Heart left ventricle (tissue), 16 donors: ENCODE results near the gene PALLD. TPM values are rescaled to one million over a fixed set of nuclear protein-coding genes. Genes with fewer than 3 reads are reported as not detected.
"Not testable (repeated sequence)": the region's sequence is repeated elsewhere in the genome, so short reads cannot be mapped to it uniquely, and the experiment has no call there.

ENCODE experiments used
- ATAC-seq, 4 donors: fragments of 200-7000 bp; cut with Tn5 transposase; one replicate each; pipeline ENCODE4 v1.9.1; 2020 to 2022; ENCODE audit warnings: moderate library complexity in 4 of 4, mild to moderate bottlenecking in 3 of 4, moderate number of reproducible peaks in 1 of 4
- DNase-seq, 5 donors: peaks; one replicate each; pipeline ENCODE4 v3.0.0-alpha.2; 2020
- H3K27ac ChIP-seq, 12 donors: fragments of 200-600 bp; sonication (generic) in 4 of 12; one replicate each; pipeline versions ENCODE4 v1.5.0 to v1.8.0; 2016 to 2022; ENCODE audit warnings: mild to moderate bottlenecking in 2 of 12
- H3K27me3 ChIP-seq, 9 donors: fragments of 200-600 bp; sonication (generic) in 2 of 9; one replicate each; pipeline versions ENCODE4 v1.5.1 to v1.8.0; 2016 to 2022; ENCODE audit warnings: mild to moderate bottlenecking in 3 of 9
- H3K36me3 ChIP-seq, 9 donors: fragments of 200-600 bp; sonication (generic) in 2 of 9; one replicate each; pipeline versions ENCODE4 v1.5.0 to v1.8.0; 2018 to 2022; ENCODE audit warnings: mild to moderate bottlenecking in 2 of 9
- H3K4me1 ChIP-seq, 12 donors: fragments of 200-600 bp; sonication (generic) in 4 of 12; one replicate each; pipeline versions ENCODE4 v1.5.0 to v1.8.0; 2016 to 2022; ENCODE audit warnings: mild to moderate bottlenecking in 3 of 12
- H3K4me3 ChIP-seq, 12 donors: fragments of 200-600 bp; sonication (generic) in 4 of 12; one replicate each; pipeline versions ENCODE4 v1.5.0 to v1.8.0; 2017 to 2022; ENCODE audit warnings: mild to moderate bottlenecking in 9 of 12, moderate library complexity in 4 of 12
- H3K9me3 ChIP-seq, 12 donors: fragments of 200-600 bp; sonication (generic) in 4 of 12; one replicate each; pipeline versions ENCODE4 v1.5.0 to v1.8.0; 2016 to 2022; ENCODE audit warnings: mild to moderate bottlenecking in 1 of 12
- CTCF ChIP-seq, 12 donors: fragments of 200-600 bp; sonication (generic) in 4 of 12; IDR thresholded peaks; one replicate each; pipeline versions ENCODE4 v1.5.0 to v1.8.0; 2018 to 2022; ENCODE audit warnings: antibody characterized with exemption in 12 of 12, mild to moderate bottlenecking in 5 of 12
- POLR2A ChIP-seq, 2 donors: fragments of 450-650 bp; IDR thresholded peaks; one replicate each; pipeline ENCODE4 v1.6.1; 2017; ENCODE audit warnings: antibody characterized with exemption in 2 of 2, mild to moderate bottlenecking in 2 of 2, moderate library complexity in 2 of 2
- WGBS, 4 donors: extraction: QIAGEN DNeasy Blood & Tissue Kit in 2 of 4; methylation state at CpG; one replicate each; pipeline versions ENCODE4 v1.1.5 to v1.1.7; 2013 to 2018; 5-methylcytosine and 5-hydroxymethylcytosine counted together
- intact Hi-C, 10 donors: fragments of 100-400 bp; cut with DNase I; formaldehyde crosslinking; loops; one replicate each; pipeline versions ENCODE4 v1.11.1 to v1.14.2; 2022
- polyA plus RNA-seq, 2 donors: library from polyadenylated mRNA; stranded (reverse); fragments of 200-250 nt; gene quantifications; one replicate each; pipeline ENCODE4 v1.2.3, GENCODE V29; 2013
- total RNA-seq, 9 donors: library from RNA; depleted of rRNA in 2 of 9; stranded (reverse); fragments of >200 nt in 2 of 9; fragmentation: NEBNext Ultra II Directional in 3 of 9; extraction: Animal tissue kit (Norgen Biotek cat#: 25700) in 3 of 9; gene quantifications; one replicate each; pipeline versions ENCODE4 v1.1.0 to v1.2.4, GENCODE V29; 2016 to 2023
- donor health status: ischemic (EF 13 %, LVEDD 7.1; RV severe dilation, severe dysfunction).
- donor health status: healthy with polysubstance abuse.
- donor health status: DM: no; HTN: yes; CAD: no.
- donor health status: DM: no; HTN: no; CAD: no.
- donor health status: ischemic (EF 25% LVEDD 6.9; RV normal size, moderate dysfunction).
- donor health status: ischemic (EF 25% LVEDD 5.7; RV mildly dilated, moderate dysfunction).
- donor health status: healthy.
- donor health status: DM: yes; HTN: yes; CAD: no.
- donor health status: ischemic (EF 35%, LVEDD 5.7; RV mildly dilated, moderate dysfunction).
- donor health status: nonischemic (EF 11% LVEDD 7.7; RV severe dilation, severe dysfunction).
- donor health status: DM: yes; HTN: yes; CAD: no.
- donor health status: PGD.
- donor health status: ischemic (EF 29% LVEDD 5.4; RV normal size, mild dysfunction).
- donor health status: nonischemic (EF 23%, LVEDD 6.1; RV moderate dilation, normal function).

PALLD gene
- total and polyA plus RNA-seq, 11 donors = 193 to 1,428 (median 1,015) TPM

- intact Hi-C loops = no loop called here
- Histone ChIP-seq H3K4me3 (no peak overlapping the region), H3K4me1 (no peaks in the 10 kb centered on the region), H3K27ac (peak overlapping the region in 1 of 12 donors; percentile 33), H3K9me3 (peaks cover 0 to 49% (median 15%) of the 10 kb centered on the region in 12 donors), H3K27me3 (no peaks in the 10 kb centered on the region), H3K36me3 (peaks cover 0 to 43% (median 29%) of the 10 kb centered on the region in 9 donors)
- ATAC-seq = peak; percentile 34 to 72 (median 49)
- no peak for TF ChIP-seq CTCF (IDR thresholded peaks at IDR 0.05)
- TF ChIP-seq POLR2A (IDR thresholded peaks at IDR 0.05) = no peak
- DNase-seq = peak in 1 of 5 donors; percentile 33
Observed at GRCh38 chr4:168931215-168931650, 434.4 kb downstream of the PALLD start.

- TF ChIP-seq POLR2A (IDR thresholded peaks at IDR 0.05) (no peak), CTCF (IDR thresholded peaks at IDR 0.05) (no peak)
- no peak for ATAC-seq
- intact Hi-C loops = no loop called here
Observed at GRCh38 chr4:168932138-168932537, 435.3 kb downstream of the PALLD start.

GRCh38 chr4:168933423-168933822 lies 436.6 kb downstream of the PALLD start:
- H3K9me3 ChIP-seq = peaks cover 0 to 70% (median 23%) of the 10 kb centered on the region in 12 donors
- DNase-seq (no peak), ATAC-seq (no peak)
- intact Hi-C loops = no loop called here
- H3K4me1 ChIP-seq = no peaks in the 10 kb centered on the region
- H3K27me3 ChIP-seq = no peaks in the 10 kb centered on the region
- no peak overlapping the region for H3K27ac ChIP-seq
- no peak overlapping the region for H3K4me3 ChIP-seq
- TF ChIP-seq POLR2A (IDR thresholded peaks at IDR 0.05) = no peak
- TF ChIP-seq CTCF (IDR thresholded peaks at IDR 0.05) = no peak
- H3K36me3 ChIP-seq = peaks cover 0 to 21% (median 7%) of the 10 kb centered on the region in 9 donors

More at GRCh38 chr4:168932138-168932537, 435.3 kb downstream of the PALLD start:
- Histone ChIP-seq H3K4me3 (no peak overlapping the region), H3K27ac (no peak overlapping the region), H3K27me3 (no peaks in the 10 kb centered on the region), H3K4me1 (no peaks in the 10 kb centered on the region), H3K9me3 (peaks cover 0 to 58% (median 16%) of the 10 kb centered on the region in 12 donors), H3K36me3 (peaks cover 0 to 33% (median 20%) of the 10 kb centered on the region in 9 donors)
- no peak for DNase-seq

GRCh38 chr4:168937473-168937872 lies 440.6 kb downstream of the PALLD start:
- H3K27me3 ChIP-seq, ATAC-seq, H3K27ac ChIP-seq, H3K4me3 ChIP-seq, DNase-seq, H3K4me1 ChIP-seq, intact Hi-C loops, H3K36me3 ChIP-seq: not testable (repeated sequence)
- 95 to 99% (median 97%) methylated on average over 3 of the region's 3 CpGs for WGBS, 4 donors
- peaks cover 0 to 85% (median 14%) of the 10 kb centered on the region in 12 donors for H3K9me3 ChIP-seq

GRCh38 chr4:168942985-168943384 lies 446.1 kb downstream of the PALLD start:
- TF ChIP-seq CTCF (IDR thresholded peaks at IDR 0.05) = peak in 9 of 12 donors; percentile 18 to 47 (median 33)
- no peak for TF ChIP-seq POLR2A (IDR thresholded peaks at IDR 0.05)
- intact Hi-C loops = no loop called here
- Histone ChIP-seq H3K4me1 (no peaks in the 10 kb centered on the region), H3K27ac (no peak overlapping the region), H3K9me3 (peaks cover 0 to 38% (median 4%) of the 10 kb centered on the region in 12 donors), H3K36me3 (no peaks in the 10 kb centered on the region), H3K4me3 (no peak overlapping the region), H3K27me3 (no peaks in the 10 kb centered on the region)
- DNase-seq = no peak
- ATAC-seq = peak in 1 of 4 donors; percentile 10
- 81 to 95% (median 84%) methylated on average over 3 of the region's 3 CpGs for WGBS, 4 donors
